Smooth muscle cell (in vitro differentiated cells): Measurements from ENCODE around the gene MTA2. TPM values are rescaled to one million over a fixed set of nuclear protein-coding genes. Genes with fewer than 3 reads are reported as not detected.
"Not testable (repeated sequence)": the region's sequence is repeated elsewhere in the genome, so short reads cannot be mapped to it uniquely, and the experiment has no call there.

Experiments
- DNase-seq: peaks from one replicate; lab custom pipeline; 2025; ENCODE audit not compliant: unreplicated experiment; lab: John Stamatoyannopoulos, UW
- H2AFZ ChIP-seq: fragments of 200-600 bp; sonication (generic); 2 replicates; pipeline ENCODE4 v1.6.0; 2016; ENCODE audit warnings: antibody characterized with exemption, low read depth, mild to moderate bottlenecking
- H3F3A ChIP-seq: fragments of 200-600 bp; sonication (generic); 2 replicates; pipeline ENCODE4 v1.6.0; 2017; ENCODE audit warnings: antibody characterized with exemption, low read depth
- H3K27ac ChIP-seq: fragments of 200-600 bp; sonication (generic); 2 replicates; pipeline ENCODE4 v1.5.1; 2016; ENCODE audit warnings: low read depth, mild to moderate bottlenecking
- H3K27me3 ChIP-seq: fragments of 200-600 bp; sonication (generic); 2 replicates; pipeline ENCODE4 v1.6.1; 2016; ENCODE audit warnings: low read depth, mild to moderate bottlenecking
- H3K36me3 ChIP-seq: fragments of 200-600 bp; sonication (generic); 2 replicates; pipeline ENCODE4 v1.5.1; 2016; ENCODE audit warnings: low read depth
- H3K4me1 ChIP-seq: fragments of 200-600 bp; sonication (generic); 2 replicates; pipeline ENCODE4 v1.5.1; 2016; ENCODE audit warnings: low read depth
- H3K4me2 ChIP-seq: fragments of 200-600 bp; sonication (generic); 2 replicates; pipeline ENCODE4 v1.6.0; 2016; ENCODE audit warnings: mild to moderate bottlenecking
- H3K4me3 ChIP-seq: fragments of 200-600 bp; sonication (generic); 2 replicates; pipeline ENCODE4 v1.5.1; 2016; ENCODE audit warnings: mild to moderate bottlenecking
- H3K79me2 ChIP-seq: fragments of 200-600 bp; sonication (generic); 2 replicates; pipeline ENCODE4 v1.6.0; 2016; ENCODE audit warnings: low read depth, mild to moderate bottlenecking
- H3K9ac ChIP-seq: fragments of 200-600 bp; sonication (generic); 2 replicates; pipeline ENCODE4 v1.6.0; 2016; ENCODE audit warnings: low read depth
- H3K9me3 ChIP-seq: fragments of 200-600 bp; sonication (generic); replicated peaks from 2 replicates; pipeline ENCODE4 v1.5.1; 2016; ENCODE audit warnings: low read depth
- H4K20me1 ChIP-seq: fragments of 200-600 bp; sonication (generic); 2 replicates; pipeline ENCODE4 v1.6.0; 2016; ENCODE audit warnings: low read depth
- WGBS: methylation state at CpG from one replicate; pipeline ENCODE4 v1.1.7; 2016; ENCODE audit warnings: low lambda C conversion rate; 5-methylcytosine and 5-hydroxymethylcytosine counted together
- polyA plus RNA-seq: library from polyadenylated mRNA; unstranded; fragments of >200 nt; fragmentation: Nextera tagmentation; extraction: Ambion mirVana; gene quantifications from 2 replicates; pipeline ENCODE4 v1.2.1, GENCODE V29; 2016
- total RNA-seq: library from RNA; depleted of rRNA; stranded (reverse); fragments of >200 nt; gene quantifications from 2 replicates; pipeline ENCODE4 v1.2.3, GENCODE V29; 2014
- TF ChIP-seq, protein P1 (sequence below): fragments of 200-600 bp; sonication (generic); IDR thresholded peaks from 2 replicates; pipeline ENCODE4 v1.5.1; 2017; ENCODE audit warnings: borderline replicate concordance, mild to moderate bottlenecking, antibody characterized with exemption; ENCODE audit not compliant: insufficient read depth, poor library complexity, severe bottlenecking

MTA2 gene
- total and polyA plus RNA-seq, 2 experiments from 2014 or later, result 22.7 to 65.9 TPM

GRCh38 chr11:62565100-62565802 is 36.4 kb downstream of the MTA2 start:
- TF ChIP-seq, protein P1, sequence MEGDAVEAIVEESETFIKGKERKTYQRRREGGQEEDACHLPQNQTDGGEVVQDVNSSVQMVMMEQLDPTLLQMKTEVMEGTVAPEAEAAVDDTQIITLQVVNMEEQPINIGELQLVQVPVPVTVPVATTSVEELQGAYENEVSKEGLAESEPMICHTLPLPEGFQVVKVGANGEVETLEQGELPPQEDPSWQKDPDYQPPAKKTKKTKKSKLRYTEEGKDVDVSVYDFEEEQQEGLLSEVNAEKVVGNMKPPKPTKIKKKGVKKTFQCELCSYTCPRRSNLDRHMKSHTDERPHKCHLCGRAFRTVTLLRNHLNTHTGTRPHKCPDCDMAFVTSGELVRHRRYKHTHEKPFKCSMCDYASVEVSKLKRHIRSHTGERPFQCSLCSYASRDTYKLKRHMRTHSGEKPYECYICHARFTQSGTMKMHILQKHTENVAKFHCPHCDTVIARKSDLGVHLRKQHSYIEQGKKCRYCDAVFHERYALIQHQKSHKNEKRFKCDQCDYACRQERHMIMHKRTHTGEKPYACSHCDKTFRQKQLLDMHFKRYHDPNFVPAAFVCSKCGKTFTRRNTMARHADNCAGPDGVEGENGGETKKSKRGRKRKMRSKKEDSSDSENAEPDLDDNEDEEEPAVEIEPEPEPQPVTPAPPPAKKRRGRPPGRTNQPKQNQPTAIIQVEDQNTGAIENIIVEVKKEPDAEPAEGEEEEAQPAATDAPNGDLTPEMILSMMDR, result no peak
- Histone ChIP-seq H3K4me2 (no peak overlapping the region), H3K79me2 (peaks cover 56% of the 10 kb centered on the region)

GRCh38 chr11:62561677-62562230 is 39.9 kb downstream of the MTA2 start:
- not testable (repeated sequence) for DNase-seq, H3K9me3 ChIP-seq, H3K4me2 ChIP-seq, H3K9ac ChIP-seq, H2AFZ ChIP-seq, H3K27me3 ChIP-seq, H3K4me3 ChIP-seq
- Histone ChIP-seq H3K4me1 (peaks cover 13% of the 10 kb centered on the region), H3K36me3 (peaks cover 16% of the 10 kb centered on the region), H3F3A (peaks cover 74% of the 10 kb centered on the region), H3K79me2 (peaks cover 35% of the 10 kb centered on the region), H4K20me1 (peaks cover 79% of the 10 kb centered on the region), H3K27ac (peak overlapping the region; percentile 54)
- WGBS, result 58% methylated on average over 3 of the region's 3 CpGs

More at GRCh38 chr11:62565100-62565802, 36.4 kb downstream of the MTA2 start:
- Histone ChIP-seq H3K9ac (no peak overlapping the region), H3K9me3 (no peaks in the 10 kb centered on the region), H3K27ac (no peak overlapping the region), H3K27me3 (no peaks in the 10 kb centered on the region), H3K4me3 (no peak overlapping the region), H3K4me1 (peaks cover 5% of the 10 kb centered on the region), H2AFZ (no peak overlapping the region), H3F3A (peaks cover 40% of the 10 kb centered on the region), H4K20me1 (peaks cover 87% of the 10 kb centered on the region), H3K36me3 (peaks cover 20% of the 10 kb centered on the region)
- WGBS, result 92% methylated on average over 5 of the region's 5 CpGs
- DNase-seq, result no peak

DNA sequence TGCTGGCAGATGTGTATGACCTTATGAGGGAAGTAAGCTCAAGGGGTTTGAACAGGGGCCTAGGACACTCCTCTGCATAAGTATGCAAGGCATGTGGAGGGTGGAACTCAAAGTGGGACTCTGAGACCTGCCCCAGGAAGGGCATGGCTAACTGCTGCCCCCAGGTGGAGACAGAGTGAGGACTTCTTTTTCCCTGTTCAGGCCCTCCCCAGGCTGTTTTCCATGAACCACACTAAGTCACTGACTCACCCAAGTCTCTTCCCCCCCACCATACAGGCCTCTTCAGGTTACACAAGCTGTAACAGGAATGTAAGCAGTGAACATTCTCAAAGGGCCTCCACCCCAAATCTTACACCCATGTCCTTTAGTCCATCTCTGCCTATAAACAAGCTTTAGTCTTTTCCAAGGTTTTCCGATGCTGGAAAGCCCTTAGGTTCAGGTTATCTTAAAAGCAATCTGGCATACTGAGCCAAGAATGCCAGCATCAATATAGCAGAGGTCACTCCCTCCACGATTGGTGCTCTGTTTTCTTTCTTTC is 41.0 kb downstream of the MTA2 start:
- Histone ChIP-seq H3K36me3 (peaks cover 7% of the 10 kb centered on the region), H3K27me3 (no peaks in the 10 kb centered on the region)
- WGBS, result 20% methylated on average over 2 of the region's 2 CpGs

GRCh38 chr11:62559626-62560025 is 42.0 kb downstream of the MTA2 start:
- Histone ChIP-seq H3K79me2 (peaks cover 15% of the 10 kb centered on the region), H3F3A (peaks cover 62% of the 10 kb centered on the region), H3K27ac (peak overlapping the region; percentile 49), H3K4me1 (peaks cover 30% of the 10 kb centered on the region), H4K20me1 (peaks cover 62% of the 10 kb centered on the region)
- H3K36me3 ChIP-seq, H3K4me3 ChIP-seq, H3K9me3 ChIP-seq, DNase-seq, H3K27me3 ChIP-seq, H2AFZ ChIP-seq, H3K4me2 ChIP-seq, H3K9ac ChIP-seq: not testable (repeated sequence)
- WGBS, result 80% methylated on average over 5 of the region's 5 CpGs

More for the DNA sequence above, 41.0 kb downstream of the MTA2 start:
- Histone ChIP-seq H3K9ac (peak overlapping the region; percentile 28), H4K20me1 (peaks cover 71% of the 10 kb centered on the region), H3K79me2 (peaks cover 24% of the 10 kb centered on the region), H3K4me3 (no peak overlapping the region), H2AFZ (no peak overlapping the region), H3K27ac (peak overlapping the region; percentile 88), H3K4me1 (peaks cover 23% of the 10 kb centered on the region), H3K4me2 (peak overlapping the region; percentile 69), H3F3A (peaks cover 68% of the 10 kb centered on the region), H3K9me3 (no peaks in the 10 kb centered on the region)
- TF ChIP-seq, protein P1, result peak; percentile 81
- peak; percentile 38 for DNase-seq
